Astrocyte (in vitro differentiated cells and primary cell): ENCODE measurements around the gene ZNRF1. TPM values are rescaled to one million over a fixed set of nuclear protein-coding genes. Genes with fewer than 3 reads are reported as not detected.

ENCODE experiments used
- DNase-seq: peaks from one replicate; pipeline ENCODE4 v3.0.0-alpha.2; 2010; ENCODE audit warnings: low read depth
- FAIRE-seq: peaks from 2 replicates; lab custom pipeline; 2011; peaks lifted over from hg19 to GRCh38; lab: Jason Lieb, UNC
- H2AFZ ChIP-seq: 2 replicates; pipeline ENCODE4 v1.6.0; 2012; ENCODE audit warnings: low read depth, low read length, inconsistent platforms
- H3K27ac ChIP-seq: 2 replicates; pipeline ENCODE4 v1.5.1; 2011; ENCODE audit warnings: low read depth, low read length, inconsistent platforms
- H3K27me3 ChIP-seq: 2 replicates; pipeline ENCODE4 v1.6.0; 2011; ENCODE audit warnings: low read length, inconsistent platforms; ENCODE audit not compliant: insufficient read depth
- H3K36me3 ChIP-seq: 2 replicates; pipeline ENCODE4 v1.5.1; 2011; ENCODE audit warnings: low read length, inconsistent platforms; ENCODE audit not compliant: insufficient read depth
- H3K4me1 ChIP-seq: 2 replicates; pipeline ENCODE4 v1.5.1; 2011; ENCODE audit warnings: low read length, inconsistent platforms; ENCODE audit not compliant: insufficient read depth
- H3K4me2 ChIP-seq: 2 replicates; pipeline ENCODE4 v1.6.0; 2012; ENCODE audit warnings: low read length, inconsistent platforms
- H3K4me3 ChIP-seq: 2 replicates; pipeline ENCODE4 v1.5.1; 2011; ENCODE audit warnings: low read depth, mild to moderate bottlenecking, low read length, inconsistent platforms; ENCODE audit not compliant: insufficient read depth
- H3K79me2 ChIP-seq: 2 replicates; pipeline ENCODE4 v1.6.0; 2012; ENCODE audit warnings: mild to moderate bottlenecking, low read length, inconsistent platforms; ENCODE audit not compliant: insufficient read depth
- H3K9ac ChIP-seq: 2 replicates; pipeline ENCODE4 v1.6.0; 2012; ENCODE audit warnings: mild to moderate bottlenecking, low read length, inconsistent platforms
- H3K9me3 ChIP-seq: 2 replicates; pipeline ENCODE4 v1.5.1; 2012; ENCODE audit warnings: low read depth, mild to moderate bottlenecking, low read length, inconsistent platforms; ENCODE audit not compliant: insufficient read depth
- H4K20me1 ChIP-seq: 2 replicates; pipeline ENCODE4 v1.6.0; 2012; ENCODE audit warnings: low read length, inconsistent platforms; ENCODE audit not compliant: insufficient read depth
- H3K27ac Mint-ChIP-seq: one replicate; pipeline ENCODE4 v1.8.0; 2021; ENCODE audit warnings: mild to moderate bottlenecking, mixed read lengths; ENCODE audit not compliant: unreplicated experiment
- H3K27me3 Mint-ChIP-seq: one replicate; pipeline ENCODE4 v1.8.0; 2021; ENCODE audit warnings: low read depth, mixed read lengths; ENCODE audit not compliant: unreplicated experiment
- H3K36me3 Mint-ChIP-seq: one replicate; pipeline ENCODE4 v1.8.0; 2021; ENCODE audit warnings: low read depth, mixed read lengths; ENCODE audit not compliant: unreplicated experiment
- H3K4me1 Mint-ChIP-seq: one replicate; pipeline ENCODE4 v1.8.0; 2021; ENCODE audit warnings: low read depth, mixed read lengths; ENCODE audit not compliant: unreplicated experiment
- H3K4me3 Mint-ChIP-seq: one replicate; pipeline ENCODE4 v1.8.0; 2021; ENCODE audit warnings: mild to moderate bottlenecking, moderate library complexity, mixed read lengths; ENCODE audit not compliant: unreplicated experiment
- H3K9me3 Mint-ChIP-seq: one replicate; pipeline ENCODE4 v1.8.0; 2021; ENCODE audit warnings: mild to moderate bottlenecking, mixed read lengths; ENCODE audit not compliant: unreplicated experiment
- CTCF ChIP-seq: IDR thresholded peaks from 2 replicates; pipeline ENCODE4 v1.5.1; 2011; ENCODE audit warnings: low read depth, mild to moderate bottlenecking, inconsistent platforms, low read length, moderate library complexity; ENCODE audit not compliant: insufficient read depth
- EZH2 ChIP-seq: IDR thresholded peaks from 2 replicates; pipeline ENCODE4 v1.6.1; 2012; ENCODE audit warnings: mild to moderate bottlenecking, low read length, inconsistent platforms; ENCODE audit not compliant: insufficient read depth
- total RNA-seq: library from RNA; stranded (reverse); gene quantifications from 2 replicates; pipeline ENCODE4 v1.2.1, GENCODE V29; 2021

The ZNRF1 gene
- total RNA-seq, 1 donor from 2014 or later, result 21.9 TPM

DNA sequence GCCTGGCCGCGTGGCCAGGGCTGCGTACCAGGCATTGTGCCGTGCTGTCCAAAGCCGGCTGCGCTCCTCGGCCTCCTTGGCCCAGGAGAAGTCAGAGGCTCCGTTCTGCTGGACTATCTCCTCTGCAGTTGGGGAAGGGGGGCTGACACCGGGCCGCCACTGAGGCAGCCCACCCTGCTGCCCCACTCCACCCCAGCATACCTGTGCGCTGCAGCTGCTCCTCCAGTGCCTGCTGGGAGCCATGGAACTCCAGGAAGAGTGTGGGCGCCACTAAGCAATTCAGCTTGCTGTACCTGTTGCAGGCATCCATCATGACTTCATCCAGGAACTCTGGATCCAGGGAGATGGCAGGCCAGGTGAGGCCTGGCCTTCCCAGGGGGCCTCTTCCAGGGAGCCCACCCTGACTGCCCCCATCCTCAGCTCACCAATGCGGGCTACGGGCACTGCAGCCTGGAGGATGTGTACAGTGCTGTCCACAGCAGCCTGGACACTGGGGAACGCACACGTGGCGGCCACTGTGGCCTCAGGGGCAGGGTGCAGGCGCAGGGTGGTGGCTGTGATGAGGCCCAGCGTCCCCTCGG, 114.8 kb downstream of the ZNRF1 start:
- H3K27ac Mint-ChIP-seq, result no peak overlapping the region
- FAIRE-seq, result no peak
- peaks cover 26% of the 10 kb centered on the region for H3K27me3 Mint-ChIP-seq
- Histone ChIP-seq H3K9ac (no peak overlapping the region), H3K27me3 (no peaks in the 10 kb centered on the region), H3K4me3 (no peak overlapping the region), H2AFZ (no peak overlapping the region), H3K4me2 (no peak overlapping the region), H3K4me1 (peaks cover 26% of the 10 kb centered on the region), H3K27ac (no peak overlapping the region), H3K36me3 (no peaks in the 10 kb centered on the region), H4K20me1 (peaks cover 14% of the 10 kb centered on the region), H3K9me3 (no peaks in the 10 kb centered on the region), H3K79me2 (no peaks in the 10 kb centered on the region)
- H3K9me3 Mint-ChIP-seq, result peaks cover 6% of the 10 kb centered on the region
- DNase-seq, result no peak
- H3K4me3 Mint-ChIP-seq, result no peak overlapping the region
- TF ChIP-seq CTCF (no peak), EZH2 (no peak)
- peaks cover 19% of the 10 kb centered on the region for H3K4me1 Mint-ChIP-seq
- no peaks in the 10 kb centered on the region for H3K36me3 Mint-ChIP-seq

DNA sequence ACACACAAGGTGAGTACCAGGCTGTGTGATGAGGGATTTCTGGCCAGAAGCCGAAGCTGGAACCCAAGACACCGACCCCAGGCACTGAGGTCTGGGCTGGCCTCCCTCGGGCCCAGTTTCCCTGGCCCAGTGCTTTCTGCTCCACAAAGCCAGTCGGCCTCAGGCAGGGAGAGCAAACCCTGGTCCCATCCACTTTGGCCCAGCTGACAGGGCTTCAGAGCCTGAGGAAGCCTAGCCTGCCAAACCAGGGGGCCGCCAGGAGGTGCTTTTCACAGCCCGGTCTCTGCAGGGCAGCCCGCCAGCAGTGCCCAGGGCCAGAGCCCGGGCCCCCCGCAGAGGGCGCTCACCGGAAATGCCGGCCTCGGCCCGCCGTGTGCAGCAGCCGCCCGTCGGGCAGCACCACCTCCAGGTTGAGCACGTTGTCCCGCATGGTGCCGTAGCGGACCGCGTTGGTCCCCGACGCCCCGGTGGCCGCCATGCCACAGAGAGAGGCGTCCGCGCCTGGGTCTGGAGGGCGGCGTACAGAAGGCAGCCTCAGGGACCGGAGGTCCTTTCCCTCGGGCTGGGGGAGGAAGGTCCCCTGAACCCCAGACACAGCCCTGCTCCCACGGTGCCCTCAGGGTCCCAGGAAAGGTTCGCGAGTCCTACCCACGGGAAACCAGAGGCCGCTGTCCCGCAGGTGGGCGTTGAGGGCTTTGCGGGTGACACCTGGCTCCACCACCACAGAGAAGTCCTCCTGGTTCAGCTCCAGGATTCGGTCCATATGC, 115.5 kb downstream of the ZNRF1 start:
- Mint-ChIP-seq H3K9me3 (peaks cover 13% of the 10 kb centered on the region), H3K4me3 (no peak overlapping the region), H3K27me3 (peaks cover 34% of the 10 kb centered on the region), H3K4me1 (peaks cover 13% of the 10 kb centered on the region), H3K27ac (no peak overlapping the region), H3K36me3 (no peaks in the 10 kb centered on the region)
- Histone ChIP-seq H4K20me1 (peaks cover 14% of the 10 kb centered on the region), H3K9me3 (no peaks in the 10 kb centered on the region), H3K27ac (no peak overlapping the region), H3K4me3 (no peak overlapping the region), H3K79me2 (no peaks in the 10 kb centered on the region), H3K36me3 (no peaks in the 10 kb centered on the region), H3K9ac (no peak overlapping the region), H2AFZ (no peak overlapping the region), H3K27me3 (no peaks in the 10 kb centered on the region), H3K4me1 (peaks cover 18% of the 10 kb centered on the region), H3K4me2 (no peak overlapping the region)
- DNase-seq (no peak), FAIRE-seq (no peak)
- TF ChIP-seq CTCF (no peak), EZH2 (no peak)
